ENCODE results near the gene SOAT1. TPM values are rescaled to one million over a fixed set of nuclear protein-coding genes. Genes with fewer than 3 reads are reported as not detected.

The SOAT1 gene
- total RNA-seq, 1 donor from 2014 or later: 111 TPM

GRCh38 chr1:179369751-179370341 lies 76.2 kb downstream of the SOAT1 start:
- H3K4me3 ChIP-seq (ENCODE audit: insufficient read depth, low read depth, low read length): no peak overlapping the region
- no peak for FAIRE-seq
- H3K9ac ChIP-seq (ENCODE audit: low read length): no peak overlapping the region
- peak; percentile 70 for TF ChIP-seq CTCF (IDR thresholded peaks at IDR 0.05; ENCODE audit: insufficient read depth, low read depth, low read length)
- TF ChIP-seq EZH2 (IDR thresholded peaks at IDR 0.05; ENCODE audit: insufficient read depth, low read length): no peak
- Mint-ChIP-seq H3K36me3 (ENCODE audit: low read depth, unreplicated experiment) (no peaks in the 10 kb centered on the region), H3K27me3 (ENCODE audit: low read depth, unreplicated experiment) (no peaks in the 10 kb centered on the region), H3K4me3 (ENCODE audit: unreplicated experiment) (no peak overlapping the region), H3K27ac (ENCODE audit: unreplicated experiment) (no peak overlapping the region), H3K4me1 (ENCODE audit: low read depth, unreplicated experiment) (peaks cover 4% of the 10 kb centered on the region), H3K9me3 (ENCODE audit: unreplicated experiment) (no peaks in the 10 kb centered on the region)
- peaks cover 5% of the 10 kb centered on the region for H3K4me1 ChIP-seq (ENCODE audit: insufficient read depth, low read length)
- no peak overlapping the region for H3K27ac ChIP-seq (ENCODE audit: low read depth, low read length)
- no peaks in the 10 kb centered on the region for H3K9me3 ChIP-seq (ENCODE audit: insufficient read depth, low read depth, low read length)
- no peaks in the 10 kb centered on the region for H3K36me3 ChIP-seq (ENCODE audit: insufficient read depth, low read length)
- H4K20me1 ChIP-seq (ENCODE audit: insufficient read depth, low read length): no peaks in the 10 kb centered on the region
- H3K27me3 ChIP-seq (ENCODE audit: insufficient read depth, low read length): no peaks in the 10 kb centered on the region
- peak; percentile 37 for DNase-seq (ENCODE audit: low read depth)
- no peaks in the 10 kb centered on the region for H3K79me2 ChIP-seq (ENCODE audit: insufficient read depth, low read length)
- no peak overlapping the region for H2AFZ ChIP-seq (ENCODE audit: low read depth, low read length)
- H3K4me2 ChIP-seq (ENCODE audit: low read length): no peak overlapping the region

- H2AFZ ChIP-seq (ENCODE audit: low read depth, low read length): no peak overlapping the region
- H3K4me1 ChIP-seq (ENCODE audit: insufficient read depth, low read length): no peaks in the 10 kb centered on the region
- H3K36me3 ChIP-seq (ENCODE audit: insufficient read depth, low read length): no peaks in the 10 kb centered on the region
- TF ChIP-seq CTCF (IDR thresholded peaks at IDR 0.05; ENCODE audit: insufficient read depth, low read depth, low read length): no peak
- TF ChIP-seq EZH2 (IDR thresholded peaks at IDR 0.05; ENCODE audit: insufficient read depth, low read length): no peak
- DNase-seq (ENCODE audit: low read depth) (no peak), FAIRE-seq (no peak)
- H3K4me3 ChIP-seq (ENCODE audit: insufficient read depth, low read depth, low read length): no peak overlapping the region
- H3K4me1 Mint-ChIP-seq (ENCODE audit: low read depth, unreplicated experiment): no peaks in the 10 kb centered on the region
- H3K27ac ChIP-seq (ENCODE audit: low read depth, low read length): no peak overlapping the region
- H3K27ac Mint-ChIP-seq (ENCODE audit: unreplicated experiment): no peak overlapping the region
- H3K9me3 ChIP-seq (ENCODE audit: insufficient read depth, low read depth, low read length): no peaks in the 10 kb centered on the region
- H3K9me3 Mint-ChIP-seq (ENCODE audit: unreplicated experiment): no peaks in the 10 kb centered on the region
- no peak overlapping the region for H3K4me3 Mint-ChIP-seq (ENCODE audit: unreplicated experiment)
- no peaks in the 10 kb centered on the region for H3K36me3 Mint-ChIP-seq (ENCODE audit: low read depth, unreplicated experiment)
- no peaks in the 10 kb centered on the region for H3K79me2 ChIP-seq (ENCODE audit: insufficient read depth, low read length)
- H3K4me2 ChIP-seq (ENCODE audit: low read length): no peak overlapping the region
- H3K27me3 Mint-ChIP-seq (ENCODE audit: low read depth, unreplicated experiment): no peaks in the 10 kb centered on the region
- H3K9ac ChIP-seq (ENCODE audit: low read length): no peak overlapping the region
- no peaks in the 10 kb centered on the region for H3K27me3 ChIP-seq (ENCODE audit: insufficient read depth, low read length)
- H4K20me1 ChIP-seq (ENCODE audit: insufficient read depth, low read length): no peaks in the 10 kb centered on the region
These were observed 78.6 kb downstream of the SOAT1 start for GRCh38 chr1:179372160-179372559.

GRCh38 chr1:179376223-179376622 lies 82.6 kb downstream of the SOAT1 start:
- Mint-ChIP-seq H3K27me3 (ENCODE audit: low read depth, unreplicated experiment) (no peaks in the 10 kb centered on the region), H3K36me3 (ENCODE audit: low read depth, unreplicated experiment) (no peaks in the 10 kb centered on the region), H3K9me3 (ENCODE audit: unreplicated experiment) (no peaks in the 10 kb centered on the region), H3K27ac (ENCODE audit: unreplicated experiment) (no peak overlapping the region), H3K4me3 (ENCODE audit: unreplicated experiment) (no peak overlapping the region), H3K4me1 (ENCODE audit: low read depth, unreplicated experiment) (no peaks in the 10 kb centered on the region)
- H3K9ac ChIP-seq (ENCODE audit: low read length): no peak overlapping the region
- H2AFZ ChIP-seq (ENCODE audit: low read depth, low read length): no peak overlapping the region
- no peaks in the 10 kb centered on the region for H3K27me3 ChIP-seq (ENCODE audit: insufficient read depth, low read length)
- no peaks in the 10 kb centered on the region for H3K9me3 ChIP-seq (ENCODE audit: insufficient read depth, low read depth, low read length)
- H3K27ac ChIP-seq (ENCODE audit: low read depth, low read length): no peak overlapping the region
- H3K36me3 ChIP-seq (ENCODE audit: insufficient read depth, low read length): no peaks in the 10 kb centered on the region
- no peaks in the 10 kb centered on the region for H3K79me2 ChIP-seq (ENCODE audit: insufficient read depth, low read length)
- no peak for DNase-seq (ENCODE audit: low read depth)
- no peak overlapping the region for H3K4me2 ChIP-seq (ENCODE audit: low read length)
- no peak overlapping the region for H3K4me3 ChIP-seq (ENCODE audit: insufficient read depth, low read depth, low read length)
- no peaks in the 10 kb centered on the region for H4K20me1 ChIP-seq (ENCODE audit: insufficient read depth, low read length)
- TF ChIP-seq CTCF (IDR thresholded peaks at IDR 0.05; ENCODE audit: insufficient read depth, low read depth, low read length): no peak
- TF ChIP-seq EZH2 (IDR thresholded peaks at IDR 0.05; ENCODE audit: insufficient read depth, low read length): no peak
- H3K4me1 ChIP-seq (ENCODE audit: insufficient read depth, low read length): no peaks in the 10 kb centered on the region
- FAIRE-seq: no peak
